HCT116 (cell line): ENCODE results near the gene KSR1. TPM values are rescaled to one million over a fixed set of nuclear protein-coding genes. Genes with fewer than 3 reads are reported as not detected.

Experiments used
- ATAC-seq: fragments of 200-7000 bp; cut with Tn5 transposase; 2 replicates; pipeline ENCODE4 v1.9.1; 2020; ENCODE audit warnings: mild to moderate bottlenecking, moderate library complexity
- BruUV-seq: library from RNA; stranded (reverse); fragments of 400-500 nt; replicated peaks from 2 replicates; lab custom pipeline; 2021; lab: Mats Ljungman, UMichigan
- CTCF ChIA-PET: fragments of 300-600 bp; sonication (Branson Sonifier 250); formaldehyde crosslinking; loops from one replicate; lab custom pipeline; 2021; ENCODE audit warnings: antibody characterized with exemption; lab: Charles Lee
- POLR2A ChIA-PET: fragments of 300-600, 350-600 bp; sonication (Branson Sonifier 250); formaldehyde crosslinking; loops from one replicate; lab custom pipeline; 2021; ENCODE audit warnings: antibody characterized with exemption; lab: Charles Lee
- RAD21 ChIA-PET, 2 experiments: fragments of 300-600 bp; sonication (Branson Sonifier 250); formaldehyde crosslinking; loops; one replicate each; lab custom pipeline; 2023; ENCODE audit warnings: low total read pairs in 2 of 2; ENCODE audit not compliant: uncharacterized antibody in 2 of 2, unreplicated experiment in 2 of 2, low non-redundant PET in 1 of 2; lab: Charles Lee
- DNase-seq: peaks from one replicate; pipeline ENCODE4 v3.0.0-alpha.2; 2010; ENCODE audit warnings: low read depth, low spot score
- H2AFZ ChIP-seq: fragments of 200-600 bp; shearing (Covaris generic), sonication (generic); 2 replicates; pipeline ENCODE4 v1.6.1; 2017; ENCODE audit warnings: low read depth, mixed run types, mixed read lengths, antibody characterized with exemption, low read length; ENCODE audit not compliant: poor library complexity, severe bottlenecking
- H3K27ac ChIP-seq: 2 replicates; pipeline ENCODE4 v1.5.1; 2012; ENCODE audit warnings: low read depth, low read length
- H3K27me3 ChIP-seq: fragments of 200-600 bp; sonication (generic); 2 replicates; pipeline ENCODE4 v1.6.1; 2016; ENCODE audit warnings: mixed run types, low read length, mixed read lengths; ENCODE audit not compliant: insufficient read depth
- H3K36me3 ChIP-seq, 2 experiments: fragments of 200-500 bp in 1 of 2; fragments of 200-600 bp in 1 of 2; sonication (Bioruptor generic) in 1 of 2; sonication (generic) in 1 of 2; 2 replicates each; pipeline versions ENCODE4 v1.5.1 to v1.6.1; 2014 to 2016; ENCODE audit warnings: low read length in 2 of 2, inconsistent platforms in 1 of 2, mixed read lengths in 1 of 2, mixed run types in 1 of 2; ENCODE audit not compliant: insufficient read depth in 2 of 2, control insufficient read depth in 1 of 2
- H3K4me1 ChIP-seq, 2 experiments: fragments of 200-600 bp in 1 of 2; sonication (generic) in 1 of 2; 2 replicates each; pipeline versions ENCODE4 v1.5.1 to v1.6.1; 2012 to 2017; ENCODE audit warnings: low read length in 2 of 2, inconsistent platforms in 1 of 2, mild to moderate bottlenecking in 1 of 2, mixed read lengths in 1 of 2, mixed run types in 1 of 2, moderate library complexity in 1 of 2; ENCODE audit not compliant: insufficient read depth in 2 of 2, control insufficient read depth in 1 of 2
- H3K4me2 ChIP-seq: fragments of 200-600 bp; sonication (generic); 2 replicates; pipeline ENCODE4 v1.6.1; 2017; ENCODE audit warnings: mixed run types, low read length, mixed read lengths
- H3K4me3 ChIP-seq, 2 experiments: fragments of 200-600 bp in 1 of 2; sonication (generic) in 1 of 2; replicated peaks in 1 of 2; 2 replicates each; pipeline ENCODE4 v1.5.1; 2011 to 2016; ENCODE audit warnings: low read length in 2 of 2, control low read depth in 1 of 2, low read depth in 1 of 2, mild to moderate bottlenecking in 1 of 2, mixed read lengths in 1 of 2, mixed run types in 1 of 2
- H3K79me2 ChIP-seq: fragments of 200-600 bp; sonication (generic); 2 replicates; pipeline ENCODE4 v1.6.1; 2017; ENCODE audit warnings: mild to moderate bottlenecking, mixed run types, low read length, moderate library complexity, mixed read lengths; ENCODE audit not compliant: insufficient read depth
- H3K9ac ChIP-seq: fragments of 200-600 bp; sonication (generic); 2 replicates; pipeline ENCODE4 v1.6.1; 2016; ENCODE audit warnings: low read length, mixed read lengths
- H3K9me2 ChIP-seq: fragments of 200-600 bp; sonication (generic), shearing (Covaris generic); 2 replicates; pipeline ENCODE4 v1.6.1; 2017; ENCODE audit warnings: mixed run types, mild to moderate bottlenecking, moderate library complexity; ENCODE audit not compliant: insufficient read depth
- H3K9me3 ChIP-seq, 2 experiments: fragments of 200-500 bp in 1 of 2; fragments of 200-600 bp in 1 of 2; sonication (Bioruptor generic) in 1 of 2; sonication (generic) in 1 of 2; 2 replicates each; pipeline ENCODE4 v1.6.1; 2014 to 2017; ENCODE audit warnings: low read length in 2 of 2, mixed read lengths in 2 of 2, inconsistent platforms in 1 of 2, low read depth in 1 of 2, mild to moderate bottlenecking in 1 of 2, mixed run types in 1 of 2, moderate library complexity in 1 of 2; ENCODE audit not compliant: control insufficient read depth in 1 of 2, insufficient read depth in 1 of 2
- H4K20me1 ChIP-seq: fragments of 200-600 bp; sonication (generic), shearing (Covaris generic); 2 replicates; pipeline ENCODE4 v1.6.1; 2017; ENCODE audit warnings: mixed run types, mild to moderate bottlenecking, moderate library complexity; ENCODE audit not compliant: insufficient read depth
- CBX3 ChIP-seq: IDR thresholded peaks from 2 replicates; pipeline ENCODE4 v1.6.1; 2012; ENCODE audit warnings: low read depth
- CTCF ChIP-seq, 3 experiments: fragments of 200-600 bp in 1 of 3; sonication (generic) in 1 of 3; IDR thresholded peaks in 2 of 3; conservative IDR thresholded peaks in 1 of 3; 2 replicates each; pipeline ENCODE4 v1.5.1; 2012 to 2017; ENCODE audit warnings: low read depth in 2 of 3, low read length in 2 of 3, antibody characterized with exemption in 1 of 3, borderline replicate concordance in 1 of 3, control low read depth in 1 of 3, mild to moderate bottlenecking in 1 of 3, mixed read lengths in 1 of 3, mixed run types in 1 of 3, moderate library complexity in 1 of 3; ENCODE audit not compliant: insufficient read depth in 1 of 3
- EGR1 ChIP-seq: IDR thresholded peaks from 2 replicates; pipeline ENCODE4 v1.6.1; 2012; ENCODE audit warnings: low read depth
- JUND ChIP-seq: IDR thresholded peaks from 2 replicates; pipeline ENCODE4 v1.6.1; 2012
- MAX ChIP-seq: IDR thresholded peaks from 2 replicates; pipeline ENCODE4 v1.6.1; 2012
- POLR2A ChIP-seq: IDR thresholded peaks from 2 replicates; pipeline ENCODE4 v1.7.0; 2011; ENCODE audit warnings: borderline replicate concordance; ENCODE audit not compliant: insufficient read depth, insufficient read length; ENCODE audit errors: extremely low read depth
- POLR2AphosphoS5 ChIP-seq: IDR thresholded peaks from 2 replicates; pipeline ENCODE4 v1.6.1; 2011; ENCODE audit warnings: mild to moderate bottlenecking, low read depth, low read length, moderate library complexity
- RAD21 ChIP-seq: IDR thresholded peaks from 2 replicates; pipeline ENCODE4 v1.6.1; 2012; ENCODE audit warnings: low read depth, mild to moderate bottlenecking
- SIN3A ChIP-seq: IDR thresholded peaks from 2 replicates; pipeline ENCODE4 v1.6.1; 2012; ENCODE audit warnings: low read depth
- SP1 ChIP-seq: IDR thresholded peaks from 2 replicates; pipeline ENCODE4 v1.6.1; 2012; ENCODE audit warnings: low read depth
- YY1 ChIP-seq: IDR thresholded peaks from 2 replicates; pipeline ENCODE4 v1.6.1; 2011; ENCODE audit warnings: low read length, low read depth, moderate library complexity, mild to moderate bottlenecking; ENCODE audit not compliant: insufficient replicate concordance; ENCODE audit errors: extremely low read depth
- ZFX ChIP-seq: fragments of 450-650 bp; IDR thresholded peaks from 2 replicates; pipeline ENCODE4 v1.6.1; 2017
- intact Hi-C: fragments of 100-400 bp; cut with micrococcal nuclease; formaldehyde crosslinking; loops from 2 replicates; pipeline ENCODE4 v1.10.0; 2022
- total RNA-seq: library from RNA; stranded (reverse); gene quantifications from one replicate; pipeline ENCODE4 v1.2.1, GENCODE V29; 2021; ENCODE audit not compliant: unreplicated experiment

KSR1 gene
- total RNA-seq, 1 experiment from 2014 or later, result 16.5 TPM

GRCh38 chr17:27413315-27413714, 42.9 kb upstream of the KSR1 start (continued):
- TF ChIP-seq CTCF (IDR thresholded peaks at IDR 0.05 in 2 of 3, conservative IDR thresholded peaks at IDR 0.05 in 1 of 3; ENCODE audit: borderline replicate concordance in 1 of 3, insufficient read depth in 1 of 3, low read depth in 2 of 3, low read length in 2 of 3) (no peak), POLR2AphosphoS5 (no peak), ZFX (no peak), SIN3A (no peak), JUND (no peak)

GRCh38 chr17:27413792-27414191, 42.5 kb upstream of the KSR1 start:
- Histone ChIP-seq H3K4me1 (peaks cover 3 to 6% of the 10 kb centered on the region in 2 experiments), H3K79me2 (no peaks in the 10 kb centered on the region), H3K9me2 (no peaks in the 10 kb centered on the region), H2AFZ (no peak overlapping the region), H3K4me3 (no peak overlapping the region), H3K9ac (no peak overlapping the region), H3K27ac (no peak overlapping the region), H3K27me3 (no peaks in the 10 kb centered on the region), H4K20me1 (no peaks in the 10 kb centered on the region)
- intact Hi-C loops, result no loop called here
- POLR2A ChIA-PET, result no interaction called here
- no peak for ATAC-seq
- CTCF ChIA-PET, result interaction anchor here (1.2 kb wide), 1 partner anchor 186 kb away, joined by 6 read pairs; no protein-coding TSS in a partner anchor
- no TSS peak for BruUV-seq
- TF ChIP-seq RAD21, result no peak
- no peak for TF ChIP-seq MAX
- no peak for TF ChIP-seq CBX3
- no peak for TF ChIP-seq SP1
- TF ChIP-seq SIN3A, result no peak
- no peak for TF ChIP-seq EGR1
- no peak for TF ChIP-seq POLR2A
- TF ChIP-seq YY1, result no peak
- TF ChIP-seq, all 23 proteins: peak for 0
- DNase-seq, result no peak
- H3K9me3 ChIP-seq, result no peaks in the 10 kb centered on the region
- no peaks in the 10 kb centered on the region for H3K36me3 ChIP-seq
- RAD21 ChIA-PET, result no interaction called here
- no peak overlapping the region for H3K4me2 ChIP-seq
